GM23248 (cell line): ENCODE results near the gene FAM131A.

Experiments
- EZH2 ChIP-seq: fragments of 200-600 bp; sonication (generic); IDR thresholded peaks from 2 replicates; pipeline ENCODE4 v1.6.1; 2018; ENCODE audit warnings: antibody characterized with exemption, mild to moderate bottlenecking; ENCODE audit not compliant: insufficient read depth, poor library complexity, severe bottlenecking
- EZH2phosphoT487 ChIP-seq: fragments of 200-600 bp; sonication (generic); IDR thresholded peaks from 2 replicates; pipeline ENCODE4 v1.6.1; 2018; ENCODE audit warnings: antibody characterized with exemption, moderate library complexity, mild to moderate bottlenecking, low read depth; ENCODE audit not compliant: insufficient read depth

DNA sequence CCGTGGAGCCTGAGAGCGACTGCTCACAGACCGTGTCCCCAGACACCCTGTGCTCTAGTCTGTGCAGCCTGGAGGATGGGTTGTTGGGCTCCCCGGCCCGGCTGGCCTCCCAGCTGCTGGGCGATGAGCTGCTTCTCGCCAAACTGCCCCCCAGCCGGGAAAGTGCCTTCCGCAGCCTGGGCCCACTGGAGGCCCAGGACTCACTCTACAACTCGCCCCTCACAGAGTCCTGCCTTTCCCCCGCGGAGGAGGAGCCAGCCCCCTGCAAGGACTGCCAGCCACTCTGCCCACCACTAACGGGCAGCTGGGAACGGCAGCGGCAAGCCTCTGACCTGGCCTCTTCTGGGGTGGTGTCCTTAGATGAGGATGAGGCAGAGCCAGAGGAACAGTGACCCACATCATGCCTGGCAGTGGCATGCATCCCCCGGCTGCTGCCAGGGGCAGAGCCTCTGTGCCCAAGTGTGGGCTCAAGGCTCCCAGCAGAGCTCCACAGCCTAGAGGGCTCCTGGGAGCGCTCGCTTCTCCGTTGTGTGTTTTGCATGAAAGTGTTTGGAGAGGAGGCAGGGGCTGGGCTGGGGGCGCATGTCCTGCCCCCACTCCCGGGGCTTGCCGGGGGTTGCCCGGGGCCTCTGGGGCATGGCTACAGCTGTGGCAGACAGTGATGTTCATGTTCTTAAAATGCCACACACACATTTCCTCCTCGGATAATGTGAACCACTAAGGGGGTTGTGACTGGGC is 7.3 kb downstream of the FAM131A start:
- TF ChIP-seq EZH2phosphoT487 (no peak), EZH2 (no peak)
